ENCODE data around the gene MPHOSPH6.

Gene MPHOSPH6

GRCh38 chr16:82137822-82138167 lies 32.2 kb downstream of the MPHOSPH6 start:
- TF ChIP-seq ZFX (IDR thresholded peaks at IDR 0.05), result no peak
- no peak for TF ChIP-seq CTCF (conservative IDR thresholded peaks at IDR 0.05)
- H3K27ac ChIP-seq, result peak overlapping the region; percentile 83; the same call in 1 of the 2 replicates

GRCh38 chr16:82136956-82137821 lies 32.8 kb downstream of the MPHOSPH6 start:
- peak overlapping the region; percentile 83; the same call in 1 of the 2 replicates for H3K27ac ChIP-seq
- TF ChIP-seq ZFX (IDR thresholded peaks at IDR 0.05) (no peak), CTCF (conservative IDR thresholded peaks at IDR 0.05) (no peak)

GRCh38 chr16:82135844-82136243 lies 34.2 kb downstream of the MPHOSPH6 start:
- no peak for TF ChIP-seq ZFX (IDR thresholded peaks at IDR 0.05)
- TF ChIP-seq CTCF (conservative IDR thresholded peaks at IDR 0.05), result no peak
- no peak overlapping the region for H3K27ac ChIP-seq

- H3K27ac ChIP-seq, result no peak overlapping the region
- TF ChIP-seq ZFX (IDR thresholded peaks at IDR 0.05), result no peak
- TF ChIP-seq CTCF (conservative IDR thresholded peaks at IDR 0.05), result no peak
Observed at GRCh38 chr16:82134846-82135245, 35.2 kb downstream of the MPHOSPH6 start.

GRCh38 chr16:82133798-82134197 lies 36.2 kb downstream of the MPHOSPH6 start:
- no peak overlapping the region for H3K27ac ChIP-seq
- TF ChIP-seq CTCF (conservative IDR thresholded peaks at IDR 0.05) (no peak), ZFX (IDR thresholded peaks at IDR 0.05) (no peak)

- TF ChIP-seq CTCF (conservative IDR thresholded peaks at IDR 0.05), result no peak
- TF ChIP-seq ZFX (IDR thresholded peaks at IDR 0.05), result no peak
- H3K27ac ChIP-seq, result no peak overlapping the region
Observed at GRCh38 chr16:82129881-82130280, 40.1 kb downstream of the MPHOSPH6 start.

GRCh38 chr16:82124651-82125050 lies 45.4 kb downstream of the MPHOSPH6 start:
- TF ChIP-seq CTCF (conservative IDR thresholded peaks at IDR 0.05), result no peak
- TF ChIP-seq ZFX (IDR thresholded peaks at IDR 0.05), result no peak
- H3K27ac ChIP-seq, result no peak overlapping the region

Measured in C4-2B (cell line).